ENCODE measurements around the gene PRKAA2. TPM values are rescaled to one million over a fixed set of nuclear protein-coding genes. Genes with fewer than 3 reads are reported as not detected.
A peak's percentile ranks its signal among the peaks of the same experiment; 100 is the strongest.

The PRKAA2 gene
- total RNA-seq, 1 donor from 2014 or later, result 6.5 TPM

DNA sequence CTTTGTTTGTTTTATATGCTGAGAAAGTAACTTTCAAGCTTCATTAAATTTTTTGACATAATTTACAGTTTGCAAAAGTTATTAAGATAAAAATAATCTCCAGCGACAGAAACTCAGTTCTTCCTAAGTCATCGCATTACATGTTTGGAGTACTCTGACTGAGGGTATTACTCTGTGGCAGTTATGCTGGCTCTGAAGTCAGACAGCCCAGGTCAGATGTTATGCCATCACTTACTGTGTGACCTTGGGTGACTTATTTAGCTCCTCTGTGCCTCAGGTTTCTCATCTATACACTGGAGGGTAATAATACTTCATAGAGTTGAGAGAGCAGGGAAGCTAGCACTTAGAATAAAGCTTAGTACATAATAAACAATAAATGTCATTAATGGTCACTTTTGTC, 26.4 kb downstream of the PRKAA2 start:
- Histone ChIP-seq H3K27me3 (ENCODE audit: control insufficient read depth, insufficient read depth, low read length) (no peaks in the 10 kb centered on the region), H3K36me3 (ENCODE audit: control insufficient read depth, insufficient read depth, low read length) (no peaks in the 10 kb centered on the region), H3K4me3 (ENCODE audit: low read depth, low read length) (no peak overlapping the region)
- no peak for DNase-seq (ENCODE audit: low read depth)
- TF ChIP-seq, protein P1, sequence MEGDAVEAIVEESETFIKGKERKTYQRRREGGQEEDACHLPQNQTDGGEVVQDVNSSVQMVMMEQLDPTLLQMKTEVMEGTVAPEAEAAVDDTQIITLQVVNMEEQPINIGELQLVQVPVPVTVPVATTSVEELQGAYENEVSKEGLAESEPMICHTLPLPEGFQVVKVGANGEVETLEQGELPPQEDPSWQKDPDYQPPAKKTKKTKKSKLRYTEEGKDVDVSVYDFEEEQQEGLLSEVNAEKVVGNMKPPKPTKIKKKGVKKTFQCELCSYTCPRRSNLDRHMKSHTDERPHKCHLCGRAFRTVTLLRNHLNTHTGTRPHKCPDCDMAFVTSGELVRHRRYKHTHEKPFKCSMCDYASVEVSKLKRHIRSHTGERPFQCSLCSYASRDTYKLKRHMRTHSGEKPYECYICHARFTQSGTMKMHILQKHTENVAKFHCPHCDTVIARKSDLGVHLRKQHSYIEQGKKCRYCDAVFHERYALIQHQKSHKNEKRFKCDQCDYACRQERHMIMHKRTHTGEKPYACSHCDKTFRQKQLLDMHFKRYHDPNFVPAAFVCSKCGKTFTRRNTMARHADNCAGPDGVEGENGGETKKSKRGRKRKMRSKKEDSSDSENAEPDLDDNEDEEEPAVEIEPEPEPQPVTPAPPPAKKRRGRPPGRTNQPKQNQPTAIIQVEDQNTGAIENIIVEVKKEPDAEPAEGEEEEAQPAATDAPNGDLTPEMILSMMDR (IDR thresholded peaks at IDR 0.05; ENCODE audit: insufficient read depth, low read length, poor library complexity, severe bottlenecking), result no peak

DNA sequence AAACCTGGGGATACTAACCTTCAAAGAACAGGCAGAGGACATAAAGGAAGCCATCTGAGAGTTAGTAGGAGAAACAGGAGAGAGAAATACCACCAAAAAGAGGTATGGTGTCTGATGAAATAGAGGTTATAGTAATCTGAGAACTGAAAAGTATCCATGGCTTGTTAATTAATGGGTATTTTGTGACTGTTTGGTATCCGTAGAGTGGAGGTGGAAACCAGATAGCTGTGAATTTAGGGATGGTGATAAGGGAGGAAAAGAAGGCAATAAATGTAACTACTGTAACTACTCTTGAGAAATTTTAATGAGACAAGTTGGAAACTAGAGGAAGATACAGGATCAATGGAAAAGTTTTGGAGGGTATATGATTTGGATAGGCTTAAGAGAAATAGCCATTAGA, 27.5 kb downstream of the PRKAA2 start:
- DNase-seq (ENCODE audit: low read depth), result no peak
- Histone ChIP-seq H3K36me3 (ENCODE audit: control insufficient read depth, insufficient read depth, low read length) (no peaks in the 10 kb centered on the region), H3K4me3 (ENCODE audit: low read depth, low read length) (no peak overlapping the region), H3K27me3 (ENCODE audit: control insufficient read depth, insufficient read depth, low read length) (no peaks in the 10 kb centered on the region)
- TF ChIP-seq, protein P1 (IDR thresholded peaks at IDR 0.05; ENCODE audit: insufficient read depth, low read length, poor library complexity, severe bottlenecking), result no peak

- no peaks in the 10 kb centered on the region for H3K36me3 ChIP-seq (ENCODE audit: control insufficient read depth, insufficient read depth, low read length)
- DNase-seq (ENCODE audit: low read depth), result no peak
- no peak overlapping the region for H3K4me3 ChIP-seq (ENCODE audit: low read depth, low read length)
- TF ChIP-seq, protein P1 (IDR thresholded peaks at IDR 0.05; ENCODE audit: insufficient read depth, low read length, poor library complexity, severe bottlenecking), result no peak
- no peaks in the 10 kb centered on the region for H3K27me3 ChIP-seq (ENCODE audit: control insufficient read depth, insufficient read depth, low read length)
Measured at GRCh38 chr1:56675763-56676162, 30.6 kb downstream of the PRKAA2 start.

GRCh38 chr1:56676571-56677035, 31.5 kb downstream of the PRKAA2 start:
- no peaks in the 10 kb centered on the region for H3K36me3 ChIP-seq (ENCODE audit: control insufficient read depth, insufficient read depth, low read length)
- no peak overlapping the region for H3K4me3 ChIP-seq (ENCODE audit: low read depth, low read length)
- no peaks in the 10 kb centered on the region for H3K27me3 ChIP-seq (ENCODE audit: control insufficient read depth, insufficient read depth, low read length)
- DNase-seq (ENCODE audit: low read depth), result peak; percentile 75
- TF ChIP-seq, protein P1 (IDR thresholded peaks at IDR 0.05; ENCODE audit: insufficient read depth, low read length, poor library complexity, severe bottlenecking), result no peak

GRCh38 chr1:56683569-56683968, 38.5 kb downstream of the PRKAA2 start:
- TF ChIP-seq, protein P1 (IDR thresholded peaks at IDR 0.05; ENCODE audit: insufficient read depth, low read length, poor library complexity, severe bottlenecking), result no peak
- H3K36me3 ChIP-seq (ENCODE audit: control insufficient read depth, insufficient read depth, low read length), result no peaks in the 10 kb centered on the region
- no peak for DNase-seq (ENCODE audit: low read depth)
- H3K4me3 ChIP-seq (ENCODE audit: low read depth, low read length), result no peak overlapping the region
- no peaks in the 10 kb centered on the region for H3K27me3 ChIP-seq (ENCODE audit: control insufficient read depth, insufficient read depth, low read length)

GRCh38 chr1:56686169-56686568, 41.1 kb downstream of the PRKAA2 start:
- DNase-seq (ENCODE audit: low read depth), result no peak
- no peaks in the 10 kb centered on the region for H3K27me3 ChIP-seq (ENCODE audit: control insufficient read depth, insufficient read depth, low read length)
- TF ChIP-seq, protein P1 (IDR thresholded peaks at IDR 0.05; ENCODE audit: insufficient read depth, low read length, poor library complexity, severe bottlenecking), result no peak
- no peak overlapping the region for H3K4me3 ChIP-seq (ENCODE audit: low read depth, low read length)
- no peaks in the 10 kb centered on the region for H3K36me3 ChIP-seq (ENCODE audit: control insufficient read depth, insufficient read depth, low read length)

All from kidney epithelial cell (primary cell).